Osteoblast (primary cell): ENCODE results near the gene NDUFA7. TPM values are rescaled to one million over a fixed set of nuclear protein-coding genes. Genes with fewer than 3 reads are reported as not detected.

Experiments
- DNase-seq: peaks from one replicate; pipeline ENCODE4 v3.0.0; 2011; ENCODE audit warnings: low spot score, mixed read lengths; ENCODE audit not compliant: insufficient read length; ENCODE audit errors: missing footprints
- H2AFZ ChIP-seq: 2 replicates; pipeline ENCODE4 v1.6.0; 2011; ENCODE audit warnings: mild to moderate bottlenecking, low read length
- H3K27ac ChIP-seq: 2 replicates; pipeline ENCODE4 v1.5.1; 2011; ENCODE audit warnings: mild to moderate bottlenecking, low read depth, low read length, moderate library complexity
- H3K27me3 ChIP-seq: 2 replicates; pipeline ENCODE4 v1.6.0; 2012; ENCODE audit warnings: mild to moderate bottlenecking, control low read depth, inconsistent platforms, low read length, moderate library complexity; ENCODE audit not compliant: insufficient read depth
- H3K36me3 ChIP-seq: 2 replicates; pipeline ENCODE4 v1.5.1; 2011; ENCODE audit warnings: mild to moderate bottlenecking, low read length, control low read depth, moderate library complexity; ENCODE audit not compliant: insufficient read depth
- H3K4me1 ChIP-seq: 2 replicates; pipeline ENCODE4 v1.5.1; 2011; ENCODE audit warnings: mild to moderate bottlenecking, low read length, control low read depth, moderate library complexity; ENCODE audit not compliant: insufficient read depth
- H3K4me2 ChIP-seq: 2 replicates; pipeline ENCODE4 v1.6.0; 2011; ENCODE audit warnings: mild to moderate bottlenecking, low read length; ENCODE audit not compliant: insufficient read depth
- H3K4me3 ChIP-seq: fragments of 200-600 bp; sonication (generic); 3 replicates; pipeline ENCODE4 v1.5.1; 2012; ENCODE audit warnings: mild to moderate bottlenecking, low read length, inconsistent platforms; ENCODE audit not compliant: insufficient read depth
- H3K79me2 ChIP-seq: 2 replicates; pipeline ENCODE4 v1.6.0; 2012; ENCODE audit warnings: mild to moderate bottlenecking, low read length, control low read depth, inconsistent platforms; ENCODE audit not compliant: insufficient read depth
- H3K9me3 ChIP-seq: 2 replicates; pipeline ENCODE4 v1.5.1; 2011; ENCODE audit warnings: low read depth, low read length, control low read depth
- H4K20me1 ChIP-seq: 2 replicates; pipeline ENCODE4 v1.6.0; 2012; ENCODE audit warnings: mild to moderate bottlenecking, low read length, control low read depth; ENCODE audit not compliant: insufficient read depth
- CTCF ChIP-seq: IDR thresholded peaks from 2 replicates; pipeline ENCODE4 v1.5.1; 2011; ENCODE audit warnings: mild to moderate bottlenecking, low read depth, low read length, moderate library complexity; ENCODE audit errors: extremely low read depth
- total RNA-seq: library from RNA; depleted of rRNA; stranded (reverse); fragments of >200 nt; gene quantifications from 2 replicates; pipeline ENCODE4 v1.2.3, GENCODE V29; 2012

Gene NDUFA7
- total RNA-seq, 1 donor: 9.0 TPM

DNA sequence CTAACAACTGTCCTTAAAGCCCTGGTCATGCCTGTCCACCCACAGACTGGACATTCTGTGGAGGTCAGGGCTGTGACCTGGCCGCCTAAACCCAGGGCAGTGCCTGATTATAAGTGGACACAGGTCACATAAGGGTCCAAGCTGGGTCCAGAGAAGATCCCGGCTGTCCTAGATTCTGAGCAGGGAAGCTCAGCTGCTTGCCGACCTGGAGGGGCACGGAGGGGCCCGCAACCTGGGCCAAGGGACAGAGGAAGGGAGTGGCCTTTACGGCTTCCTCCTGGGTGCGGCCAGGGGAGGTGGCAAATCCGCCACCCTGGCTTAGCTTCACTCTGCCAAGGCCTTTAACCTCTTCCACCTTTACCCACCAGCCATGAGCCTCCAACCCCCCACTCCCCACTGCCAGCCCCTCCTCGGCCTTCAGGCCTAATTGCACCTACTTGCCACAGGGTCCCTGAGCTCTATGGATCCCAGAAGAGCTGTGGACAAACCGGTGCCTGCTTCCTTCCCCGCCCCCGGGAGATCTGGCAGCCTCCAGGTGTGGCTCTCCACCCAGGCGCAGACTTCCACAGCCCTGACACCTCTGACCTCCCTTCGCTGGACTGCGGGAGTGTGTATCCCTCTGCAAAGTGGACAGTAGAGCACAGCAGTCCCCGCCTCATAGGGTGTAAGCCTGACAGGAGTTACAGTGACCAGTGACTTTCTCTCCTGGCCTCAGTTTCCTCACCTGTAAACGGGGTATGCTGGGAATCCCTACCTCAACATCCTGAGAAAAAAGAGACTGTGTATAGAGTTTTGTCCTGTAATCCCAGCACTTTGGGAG is 14.7 kb downstream of the NDUFA7 start:
- TF ChIP-seq CTCF: no peak
- no peak overlapping the region for H3K4me2 ChIP-seq

DNA sequence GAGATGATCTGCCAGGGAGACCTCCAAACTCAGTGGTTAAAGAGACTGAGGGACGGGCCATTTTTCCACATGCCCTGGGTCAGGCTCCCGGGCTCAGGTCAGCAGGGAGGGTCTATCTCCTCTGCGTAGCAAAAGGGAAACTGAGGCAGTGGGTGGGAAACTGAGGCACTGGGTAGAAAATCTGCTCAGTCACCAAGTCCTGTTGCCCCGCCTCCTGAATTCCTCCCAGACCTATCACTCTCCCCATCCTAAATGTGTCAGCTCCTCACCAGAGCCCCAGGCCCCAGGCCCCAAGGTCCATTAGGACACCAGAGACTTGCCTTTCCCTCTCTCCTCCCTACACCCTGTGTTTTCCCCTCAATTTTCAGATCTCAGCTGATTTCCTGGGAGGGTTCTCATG is 15.4 kb downstream of the NDUFA7 start:
- DNase-seq: peak; percentile 77
- peaks cover 4% of the 10 kb centered on the region for H3K36me3 ChIP-seq
- H3K4me3 ChIP-seq: no peak overlapping the region
- no peaks in the 10 kb centered on the region for H3K27me3 ChIP-seq
- H4K20me1 ChIP-seq: no peaks in the 10 kb centered on the region
- H2AFZ ChIP-seq: no peak overlapping the region
- no peak overlapping the region for H3K4me2 ChIP-seq
- no peaks in the 10 kb centered on the region for H3K9me3 ChIP-seq
- no peak for TF ChIP-seq CTCF
- H3K27ac ChIP-seq: no peak overlapping the region
- H3K4me1 ChIP-seq: peaks cover 14% of the 10 kb centered on the region
- H3K79me2 ChIP-seq: no peaks in the 10 kb centered on the region

More for the DNA sequence above, 14.7 kb downstream of the NDUFA7 start:
- Histone ChIP-seq H3K36me3 (peaks cover 10% of the 10 kb centered on the region), H3K4me1 (peaks cover 14% of the 10 kb centered on the region), H3K4me3 (no peak overlapping the region), H3K27ac (no peak overlapping the region), H3K9me3 (no peaks in the 10 kb centered on the region), H4K20me1 (no peaks in the 10 kb centered on the region), H3K79me2 (no peaks in the 10 kb centered on the region), H2AFZ (no peak overlapping the region), H3K27me3 (no peaks in the 10 kb centered on the region)
- DNase-seq: no peak

- Histone ChIP-seq H3K4me3 (no peak overlapping the region), H3K36me3 (no peaks in the 10 kb centered on the region), H3K9me3 (no peaks in the 10 kb centered on the region), H3K4me1 (peaks cover 14% of the 10 kb centered on the region), H4K20me1 (no peaks in the 10 kb centered on the region), H3K27me3 (no peaks in the 10 kb centered on the region), H2AFZ (no peak overlapping the region), H3K4me2 (no peak overlapping the region), H3K79me2 (no peaks in the 10 kb centered on the region), H3K27ac (no peak overlapping the region)
- no peak for TF ChIP-seq CTCF
- peak; percentile 80 for DNase-seq
Observed at GRCh38 chr19:8304841-8305621, 16.1 kb downstream of the NDUFA7 start.

DNA sequence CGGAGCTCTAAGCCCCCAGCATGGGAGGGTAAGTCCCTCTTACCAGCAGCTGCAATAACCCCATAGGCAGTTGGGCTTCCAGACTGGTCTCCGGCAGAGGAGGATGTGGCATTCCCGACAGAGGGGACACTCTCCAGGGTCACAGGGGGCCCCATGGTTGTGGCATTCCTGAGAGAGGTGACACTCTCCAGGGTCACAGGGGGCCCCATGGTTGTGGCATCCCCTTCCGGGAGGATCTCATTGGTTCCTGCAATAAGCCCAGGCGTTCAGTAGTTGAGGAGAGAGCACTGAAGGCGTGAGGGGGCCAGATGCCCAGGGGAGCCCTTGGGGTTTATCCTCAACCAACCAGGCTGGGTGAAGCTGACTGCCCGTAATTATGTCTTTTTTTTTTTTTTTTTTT is 18.4 kb downstream of the NDUFA7 start:
- Histone ChIP-seq H3K27me3 (no peaks in the 10 kb centered on the region), H3K79me2 (no peaks in the 10 kb centered on the region), H3K4me3 (no peak overlapping the region), H3K36me3 (no peaks in the 10 kb centered on the region), H3K27ac (no peak overlapping the region), H3K4me2 (no peak overlapping the region), H4K20me1 (no peaks in the 10 kb centered on the region), H3K4me1 (peaks cover 6% of the 10 kb centered on the region), H3K9me3 (no peaks in the 10 kb centered on the region), H2AFZ (no peak overlapping the region)
- no peak for TF ChIP-seq CTCF
- no peak for DNase-seq
